Gastrocnemius medialis (tissue), 4 donors: Measurements from ENCODE around the gene SLC6A6. TPM values are rescaled to one million over a fixed set of nuclear protein-coding genes. Genes with fewer than 3 reads are reported as not detected.

Source experiments
- ATAC-seq, 2 donors: fragments of 150-250 bp; one replicate each; pipeline ENCODE4 v1.9.1; 2016
- DNase-seq, 2 donors: peaks; one replicate each; pipeline ENCODE4 v3.0.0-alpha.2; 2019
- H3K27ac ChIP-seq, 4 donors: fragments of 200-600 bp; sonication (generic); 1 replicate in 1 of 4; 2 replicates in 3 of 4; pipeline ENCODE4 v1.5.1; 2016 to 2018; ENCODE audit warnings: mild to moderate bottlenecking in 2 of 4, moderate library complexity in 1 of 4
- H3K27me3 ChIP-seq, 3 donors: fragments of 200-600 bp; sonication (generic) in 2 of 3; 1 replicate in 1 of 3; 2 replicates in 2 of 3; pipeline versions ENCODE4 v1.5.1 to v1.6.0; 2016 to 2019; ENCODE audit warnings: mild to moderate bottlenecking in 1 of 3, moderate library complexity in 1 of 3
- H3K36me3 ChIP-seq, 2 donors: fragments of 200-600 bp; sonication (generic) in 1 of 2; one replicate each; pipeline ENCODE4 v1.5.1; 2017 to 2018
- H3K4me1 ChIP-seq, 2 donors: fragments of 200-600 bp; sonication (generic) in 1 of 2; one replicate each; pipeline ENCODE4 v1.5.1; 2016 to 2017; ENCODE audit warnings: mild to moderate bottlenecking in 2 of 2
- H3K4me3 ChIP-seq, 4 donors: fragments of 200-600 bp; sonication (generic) in 3 of 4; 1 replicate in 1 of 4; 2 replicates in 3 of 4; pipeline ENCODE4 v1.5.1; 2016 to 2019; ENCODE audit warnings: mild to moderate bottlenecking in 2 of 4
- H3K9me3 ChIP-seq, 3 donors: fragments of 200-600 bp; sonication (generic) in 2 of 3; 1 replicate in 1 of 3; 2 replicates in 2 of 3; pipeline ENCODE4 v1.5.1; 2016 to 2019
- CTCF ChIP-seq, 5 experiments: fragments of 450-650 bp in 3 of 5; fragments of 200-600 bp in 2 of 5; sonication (generic) in 2 of 5; IDR thresholded peaks in 4 of 5; conservative IDR thresholded peaks in 1 of 5; 1 replicate in 4 of 5; 2 replicates in 1 of 5; pipeline ENCODE4 v1.5.1; 2016 to 2019; ENCODE audit warnings: antibody characterized with exemption in 5 of 5, mild to moderate bottlenecking in 3 of 5, moderate library complexity in 3 of 5
- POLR2A ChIP-seq, 2 donors: fragments of 450-650 bp; IDR thresholded peaks; one replicate each; pipeline ENCODE4 v1.6.1; 2017; ENCODE audit warnings: antibody characterized with exemption in 2 of 2, mild to moderate bottlenecking in 2 of 2, moderate library complexity in 2 of 2
- in situ Hi-C, 4 donors: fragments of 200-750 bp; cut with MboI; loops; one replicate each; pipeline versions ENCODE4 v1.15.0 to v1.8.0; 2017; ENCODE audit warnings: low sequenced_read_pairs in 4 of 4
- intact Hi-C: fragments of 100-400 bp; cut with DNase I; formaldehyde crosslinking; loops from one replicate; pipeline ENCODE4 v1.15.1; 2023; ENCODE audit warnings: low total_unique reads
- total RNA-seq, 4 donors: library from RNA; depleted of rRNA; stranded (reverse); fragments of >200 nt; gene quantifications; one replicate each; pipeline versions ENCODE4 v1.1.0 to v1.2.3, GENCODE V29; 2016

SLC6A6 gene
- total RNA-seq, 4 donors from 2014 or later: 42.1 to 119 (median 88.7) TPM

- TF ChIP-seq CTCF (IDR thresholded peaks at IDR 0.05 in 4 of 5, conservative IDR thresholded peaks at IDR 0.05 in 1 of 5) (no peak), POLR2A (IDR thresholded peaks at IDR 0.05) (no peak)
- no peaks in the 10 kb centered on the region for H3K9me3 ChIP-seq
- in situ Hi-C loops (no loop called here), intact Hi-C loops (no loop called here)
- ATAC-seq (no peak), DNase-seq (no peak)
- no peak overlapping the region for H3K4me3 ChIP-seq
- no peaks in the 10 kb centered on the region for H3K36me3 ChIP-seq
- no peaks in the 10 kb centered on the region for H3K4me1 ChIP-seq
- H3K27ac ChIP-seq: no peak overlapping the region
- no peaks in the 10 kb centered on the region for H3K27me3 ChIP-seq
These were observed 43.1 kb upstream of the SLC6A6 start for GRCh38 chr3:14359348-14359747.

- ATAC-seq (no peak), DNase-seq (no peak)
- TF ChIP-seq CTCF (IDR thresholded peaks at IDR 0.05 in 4 of 5, conservative IDR thresholded peaks at IDR 0.05 in 1 of 5) (no peak), POLR2A (IDR thresholded peaks at IDR 0.05) (no peak)
- intact Hi-C loops (no loop called here), in situ Hi-C loops (loop anchor here in 1 of 4 donors (10.0 kb wide), 1 partner anchor 96 kb away; no protein-coding TSS in a partner anchor)
- Histone ChIP-seq H3K9me3 (no peaks in the 10 kb centered on the region), H3K4me1 (no peaks in the 10 kb centered on the region), H3K4me3 (no peak overlapping the region), H3K36me3 (no peaks in the 10 kb centered on the region), H3K27ac (no peak overlapping the region), H3K27me3 (no peaks in the 10 kb centered on the region)
These were observed 42.1 kb upstream of the SLC6A6 start for GRCh38 chr3:14360123-14360881.

GRCh38 chr3:14361068-14361677 is 41.2 kb upstream of the SLC6A6 start:
- H3K9me3 ChIP-seq: no peaks in the 10 kb centered on the region
- H3K27ac ChIP-seq: no peak overlapping the region
- H3K4me3 ChIP-seq: no peak overlapping the region
- ATAC-seq (no peak), DNase-seq (no peak)
- in situ Hi-C loops: loop anchor here in 1 of 4 donors (10.0 kb wide), 1 partner anchor 96 kb away; no protein-coding TSS in a partner anchor
- intact Hi-C loops: no loop called here
- H3K36me3 ChIP-seq: no peaks in the 10 kb centered on the region
- TF ChIP-seq POLR2A (IDR thresholded peaks at IDR 0.05) (no peak), CTCF (IDR thresholded peaks at IDR 0.05 in 4 of 5, conservative IDR thresholded peaks at IDR 0.05 in 1 of 5) (no peak)
- H3K27me3 ChIP-seq: no peaks in the 10 kb centered on the region
- H3K4me1 ChIP-seq: no peaks in the 10 kb centered on the region

- ATAC-seq: no peak
- TF ChIP-seq POLR2A (IDR thresholded peaks at IDR 0.05): no peak
- TF ChIP-seq CTCF (IDR thresholded peaks at IDR 0.05 in 4 of 5, conservative IDR thresholded peaks at IDR 0.05 in 1 of 5): no peak
- H3K36me3 ChIP-seq: no peaks in the 10 kb centered on the region
- no peak for DNase-seq
- no peak overlapping the region for H3K4me3 ChIP-seq
- H3K4me1 ChIP-seq: no peaks in the 10 kb centered on the region
- intact Hi-C loops (no loop called here), in situ Hi-C loops (loop anchor here in 1 of 4 donors (10.0 kb wide), 1 partner anchor 98 kb away; no protein-coding TSS in a partner anchor)
- H3K9me3 ChIP-seq: no peaks in the 10 kb centered on the region
- no peaks in the 10 kb centered on the region for H3K27me3 ChIP-seq
- H3K27ac ChIP-seq: no peak overlapping the region
These were observed 39.5 kb upstream of the SLC6A6 start for GRCh38 chr3:14362890-14363289.
